Adrenal gland (tissue), 12 donors: ENCODE data around the gene FAM209B. TPM values are rescaled to one million over a fixed set of nuclear protein-coding genes. Genes with fewer than 3 reads are reported as not detected.

Experiments
- DNase-seq, 7 donors: peaks; one replicate each; pipeline ENCODE4 v3.0.0-alpha.2; 2019 to 2020
- H3K27ac ChIP-seq, 5 donors: fragments of 200-600 bp; sonication (generic) in 4 of 5; 1 replicate in 3 of 5; 2 replicates in 2 of 5; pipeline versions ENCODE4 v1.5.1 to v1.8.0; 2016 to 2020; ENCODE audit warnings: mild to moderate bottlenecking in 1 of 5
- H3K27me3 ChIP-seq: fragments of 200-600 bp; 2 replicates; pipeline ENCODE4 v1.8.0; 2021
- H3K36me3 ChIP-seq, 2 donors: fragments of 200-600 bp; replicated peaks in 1 of 2; 1 replicate in 1 of 2; 2 replicates in 1 of 2; pipeline versions ENCODE4 v1.5.1 to v1.8.0; 2018 to 2022
- H3K4me1 ChIP-seq, 2 donors: fragments of 200-600 bp; replicated peaks in 1 of 2; 1 replicate in 1 of 2; 2 replicates in 1 of 2; pipeline versions ENCODE4 v1.5.1 to v1.8.0; 2018 to 2021
- H3K4me3 ChIP-seq, 4 donors: fragments of 200-600 bp; sonication (generic) in 3 of 4; one replicate each; pipeline ENCODE4 v1.5.1; 2016 to 2018
- H3K9me3 ChIP-seq, 3 donors: fragments of 200-600 bp; sonication (generic) in 1 of 3; replicated peaks in 1 of 3; 1 replicate in 2 of 3; 2 replicates in 1 of 3; pipeline versions ENCODE4 v1.5.1 to v1.8.0; 2016 to 2021
- CTCF ChIP-seq, 6 experiments: fragments of 450-650 bp in 4 of 6; fragments of 200-600 bp in 2 of 6; sonication (generic) in 1 of 6; IDR thresholded peaks; 1 replicate in 5 of 6; 2 replicates in 1 of 6; pipeline versions ENCODE4 v1.5.1 to v1.8.0; 2016 to 2021; ENCODE audit warnings: antibody characterized with exemption in 6 of 6, mild to moderate bottlenecking in 2 of 6, moderate library complexity in 1 of 6
- POLR2A ChIP-seq, 2 donors: fragments of 450-650 bp; IDR thresholded peaks; one replicate each; pipeline ENCODE4 v1.6.1; 2017; ENCODE audit warnings: antibody characterized with exemption in 2 of 2, mild to moderate bottlenecking in 2 of 2, moderate library complexity in 1 of 2
- WGBS, 4 donors: extraction: QIAGEN DNeasy Blood & Tissue Kit in 2 of 4; methylation state at CpG; one replicate each; pipeline versions ENCODE4 v1.1.5 to v1.1.7; 2013 to 2017; 5-methylcytosine and 5-hydroxymethylcytosine counted together
- intact Hi-C, 2 donors: fragments of 100-400 bp; cut with DNase I; formaldehyde crosslinking; loops; one replicate each; pipeline versions ENCODE4 v1.14.1 to v1.15.0; 2022 to 2023
- polyA plus RNA-seq, 3 donors: library from polyadenylated mRNA; stranded (reverse); fragments of 200-250 nt in 2 of 3; fragments of 350-450 nt in 1 of 3; fragmentation: Illumina TruSeq in 1 of 3; extraction: RNeasy Lipid Tissue Mini Kit (QIAGEN cat#74804) in 1 of 3; gene quantifications; one replicate each; pipeline ENCODE4 v1.2.3, GENCODE V29; 2013 to 2014
- total RNA-seq, 9 donors: library from RNA; depleted of rRNA in 4 of 9; stranded (reverse); fragments of >200 nt in 4 of 9; fragments of 120-200 nt in 1 of 9; fragmentation: NEBNext Ultra II Directional in 1 of 9; extraction: Animal tissue kit (Norgen Biotek cat#: 25700) in 1 of 9; gene quantifications; one replicate each; pipeline versions ENCODE4 v1.1.0 to v1.2.4, GENCODE V29; 2013 to 2023
- donor health status: healthy with polysubstance abuse.
- donor health status: Bipolar disorder and iron deficiency.
- donor health status: DM: yes; HTN: yes; CAD: no.
- donor health status: DM: no; HTN: no; CAD: no.
- donor health status: DM: no; HTN: no; CAD: no.
- donor health status: DM: yes; HTN: yes; CAD: no.

FAM209B gene
- total and polyA plus RNA-seq, 12 donors: 0.17 to 0.80 (median 0.48) TPM; not detected in 8

DNA sequence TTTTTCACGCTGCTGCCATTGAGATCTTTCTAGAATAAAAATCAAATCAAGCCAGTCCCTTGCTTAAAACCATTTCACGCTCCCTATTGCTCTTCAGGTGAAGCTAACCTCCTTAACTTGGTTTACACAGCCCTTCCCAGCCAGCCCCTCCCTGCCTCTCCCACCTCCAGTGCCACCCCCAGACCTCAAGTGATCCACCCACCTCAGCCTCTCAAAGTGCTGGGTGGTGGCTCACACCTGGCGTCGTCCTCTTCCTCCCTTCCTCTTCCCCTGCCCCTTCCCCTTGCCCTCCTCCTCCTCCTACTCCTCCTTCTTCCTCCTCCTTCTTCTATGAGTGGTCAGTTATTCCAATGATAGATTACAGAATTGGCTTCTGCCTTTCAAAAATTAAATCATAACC, 42.9 kb downstream of the FAM209B start:
- TF ChIP-seq CTCF (IDR thresholded peaks at IDR 0.05) (no peak), POLR2A (IDR thresholded peaks at IDR 0.05) (no peak)
- no peak for DNase-seq
- Histone ChIP-seq H3K36me3 (no peaks in the 10 kb centered on the region), H3K27ac (no peak overlapping the region), H3K4me1 (peaks cover 4% of the 10 kb centered on the region in 2 donors), H3K4me3 (no peak overlapping the region), H3K27me3 (peaks cover 4% of the 10 kb centered on the region), H3K9me3 (no peaks in the 10 kb centered on the region)
- WGBS, 4 donors: 66 to 77% (median 73%) methylated on average over 4 of the region's 4 CpGs
- intact Hi-C loops: loop anchor here in 1 of 2 donors (2.0 kb wide), 1 partner anchor 25 kb away; no protein-coding TSS in a partner anchor

GRCh38 chr20:56579301-56579710, 46.3 kb downstream of the FAM209B start:
- TF ChIP-seq POLR2A (IDR thresholded peaks at IDR 0.05) (no peak), CTCF (IDR thresholded peaks at IDR 0.05) (no peak)
- peaks cover 4% of the 10 kb centered on the region for H3K27me3 ChIP-seq
- H3K9me3 ChIP-seq: no peaks in the 10 kb centered on the region
- 72 to 80% (median 76%) methylated on average over 4 to 6 of the region's 6 CpGs for WGBS, 4 donors
- H3K4me3 ChIP-seq: no peak overlapping the region
- no peaks in the 10 kb centered on the region for H3K36me3 ChIP-seq
- intact Hi-C loops: loop anchor here in 1 of 2 donors (2.0 kb wide), 1 partner anchor 35 kb away; no protein-coding TSS in a partner anchor
- no peak overlapping the region for H3K27ac ChIP-seq
- DNase-seq: no peak
- peaks cover 4% of the 10 kb centered on the region in 2 donors for H3K4me1 ChIP-seq

DNA sequence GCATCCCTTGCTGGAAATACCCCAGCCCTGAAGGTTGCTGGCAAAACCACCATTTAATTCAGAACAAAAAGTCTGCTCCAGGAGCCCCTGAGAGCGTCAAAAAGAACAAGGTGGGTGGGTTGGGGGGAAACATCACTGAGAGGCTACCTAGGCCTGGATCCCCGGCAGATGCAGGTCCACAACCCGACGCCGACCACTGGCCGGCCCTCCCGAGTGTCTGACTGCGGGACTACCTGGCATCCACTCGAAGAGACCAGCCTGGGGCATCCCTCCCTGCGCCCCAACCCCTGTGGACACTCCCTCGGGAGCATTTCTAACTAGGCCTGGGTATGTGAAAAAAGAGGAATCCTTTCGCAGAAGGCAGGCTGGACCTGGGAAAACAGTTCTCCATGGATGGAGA, 47.2 kb downstream of the FAM209B start:
- intact Hi-C loops: no loop called here
- no peak overlapping the region for H3K27ac ChIP-seq
- TF ChIP-seq CTCF (IDR thresholded peaks at IDR 0.05): no peak
- no peak for DNase-seq
- H3K4me1 ChIP-seq: peaks cover 0 to under 1% of the 10 kb centered on the region in 2 donors
- H3K27me3 ChIP-seq: peaks cover 4% of the 10 kb centered on the region
- WGBS, 4 donors: 84 to 88% (median 86%) methylated on average over 4 to 12 of the region's 12 CpGs
- no peaks in the 10 kb centered on the region for H3K9me3 ChIP-seq
- no peak overlapping the region for H3K4me3 ChIP-seq
- no peaks in the 10 kb centered on the region for H3K36me3 ChIP-seq

DNA sequence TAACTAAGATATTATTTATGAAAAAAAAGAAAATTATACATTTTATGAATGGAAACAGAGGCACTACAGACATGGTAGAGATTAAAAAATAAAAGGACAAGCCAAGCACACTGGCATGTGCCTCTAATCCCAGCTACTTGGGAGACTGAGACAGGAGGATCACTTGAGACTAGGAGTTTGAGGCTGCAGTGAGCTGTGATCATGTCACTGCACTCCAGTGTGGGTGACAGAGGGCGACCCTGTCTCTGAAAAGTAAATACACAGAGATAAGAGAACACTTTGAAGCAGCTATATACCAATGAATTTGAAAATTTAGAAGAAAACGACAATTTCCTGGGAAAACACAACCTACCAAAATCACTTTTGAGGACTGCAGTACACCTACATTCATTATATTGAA, 48.7 kb downstream of the FAM209B start:
- Histone ChIP-seq H3K27ac (no peak overlapping the region), H3K27me3 (peaks cover 4% of the 10 kb centered on the region), H3K9me3 (no peaks in the 10 kb centered on the region), H3K36me3 (no peaks in the 10 kb centered on the region), H3K4me3 (no peak overlapping the region), H3K4me1 (no peaks in the 10 kb centered on the region)
- WGBS, 4 donors: 44 to 62% (median 60%) methylated on average over 2 of the region's 2 CpGs
- TF ChIP-seq POLR2A (IDR thresholded peaks at IDR 0.05) (no peak), CTCF (IDR thresholded peaks at IDR 0.05) (no peak)
- intact Hi-C loops: no loop called here
- DNase-seq: no peak
